DOHH2 (cell line): ENCODE results near the gene LRTM2.
"Not testable (repeated sequence)": the region's sequence is repeated elsewhere in the genome, so short reads cannot be mapped to it uniquely, and the experiment has no call there.

Experiments
- H3F3A ChIP-seq: fragments of 200-600 bp; sonication (generic), shearing (Covaris generic); 2 replicates; pipeline ENCODE4 v1.6.0; 2016; ENCODE audit warnings: antibody characterized with exemption, mild to moderate bottlenecking; ENCODE audit not compliant: control insufficient read depth, insufficient read depth
- H3K27ac ChIP-seq: fragments of 200-600 bp; sonication (generic); 2 replicates; pipeline ENCODE4 v1.5.1; 2014; ENCODE audit warnings: low read depth, mild to moderate bottlenecking, low read length, moderate library complexity
- H3K27me3 ChIP-seq: fragments of 200-600 bp; sonication (generic); 2 replicates; pipeline ENCODE4 v1.6.1; 2014; ENCODE audit warnings: mild to moderate bottlenecking, low read length, mixed read lengths; ENCODE audit not compliant: control insufficient read depth
- H3K36me3 ChIP-seq: fragments of 200-600 bp; sonication (generic); 2 replicates; pipeline ENCODE4 v1.6.1; 2014; ENCODE audit warnings: mild to moderate bottlenecking, low read length, moderate library complexity, mixed read lengths; ENCODE audit not compliant: control insufficient read depth
- H3K4me1 ChIP-seq: fragments of 200-600 bp; sonication (generic); 2 replicates; pipeline ENCODE4 v1.6.1; 2014; ENCODE audit warnings: mild to moderate bottlenecking, low read length, mixed read lengths; ENCODE audit not compliant: control insufficient read depth
- H3K4me2 ChIP-seq: fragments of 200-600 bp; sonication (generic); 2 replicates; pipeline ENCODE4 v1.6.0; 2014; ENCODE audit warnings: mild to moderate bottlenecking, low read length, moderate library complexity
- H3K4me3 ChIP-seq: fragments of 200-600 bp; sonication (generic); 2 replicates; pipeline ENCODE4 v1.5.1; 2014; ENCODE audit warnings: mild to moderate bottlenecking, low read length, mixed read lengths
- H3K79me2 ChIP-seq: fragments of 200-600 bp; sonication (generic); 2 replicates; pipeline ENCODE4 v1.6.1; 2014; ENCODE audit warnings: mild to moderate bottlenecking, low read length, mixed read lengths; ENCODE audit not compliant: control insufficient read depth
- H3K9me2 ChIP-seq: fragments of 200-600 bp; sonication (generic); replicated peaks from 2 replicates; pipeline ENCODE4 v1.6.1; 2014; ENCODE audit warnings: mild to moderate bottlenecking, low read length, mixed read lengths; ENCODE audit not compliant: control insufficient read depth
- H3K9me3 ChIP-seq: fragments of 200-600 bp; sonication (generic); 2 replicates; pipeline ENCODE4 v1.6.1; 2014; ENCODE audit warnings: antibody characterized with exemption, low read length, mixed read lengths; ENCODE audit not compliant: control insufficient read depth, insufficient read depth
- H4K20me1 ChIP-seq: fragments of 200-600 bp; sonication (generic); 2 replicates; pipeline ENCODE4 v1.6.0; 2014; ENCODE audit warnings: low read depth, mild to moderate bottlenecking, antibody characterized with exemption, low read length, moderate library complexity; ENCODE audit not compliant: control insufficient read depth, insufficient read depth
- CTCF ChIP-seq: fragments of 200-600 bp; sonication (generic); IDR thresholded peaks from one replicate; pipeline ENCODE4 v1.5.1; 2014; ENCODE audit warnings: antibody characterized with exemption, mild to moderate bottlenecking, low read depth, low read length; ENCODE audit not compliant: poor library complexity, severe bottlenecking
- EZH2phosphoT487 ChIP-seq: fragments of 200-600 bp; sonication (generic); IDR thresholded peaks from 2 replicates; pipeline ENCODE4 v1.6.1; 2017; ENCODE audit warnings: borderline replicate concordance, mild to moderate bottlenecking, antibody characterized with exemption, low read length, moderate library complexity, mixed read lengths

LRTM2 gene

GRCh38 chr12:1816730-1817348, 3.5 kb upstream of the LRTM2 start:
- Histone ChIP-seq H3K9me3 (no peaks in the 10 kb centered on the region), H3K9me2 (no peaks in the 10 kb centered on the region), H3F3A (no peaks in the 10 kb centered on the region), H3K27me3 (peaks cover 37% of the 10 kb centered on the region), H3K36me3 (no peaks in the 10 kb centered on the region), H4K20me1 (no peaks in the 10 kb centered on the region), H3K27ac (no peak overlapping the region), H3K4me3 (no peak overlapping the region), H3K79me2 (no peaks in the 10 kb centered on the region), H3K4me2 (no peak overlapping the region), H3K4me1 (peaks cover 13% of the 10 kb centered on the region)
- TF ChIP-seq EZH2phosphoT487 (no peak), CTCF (no peak)

DNA sequence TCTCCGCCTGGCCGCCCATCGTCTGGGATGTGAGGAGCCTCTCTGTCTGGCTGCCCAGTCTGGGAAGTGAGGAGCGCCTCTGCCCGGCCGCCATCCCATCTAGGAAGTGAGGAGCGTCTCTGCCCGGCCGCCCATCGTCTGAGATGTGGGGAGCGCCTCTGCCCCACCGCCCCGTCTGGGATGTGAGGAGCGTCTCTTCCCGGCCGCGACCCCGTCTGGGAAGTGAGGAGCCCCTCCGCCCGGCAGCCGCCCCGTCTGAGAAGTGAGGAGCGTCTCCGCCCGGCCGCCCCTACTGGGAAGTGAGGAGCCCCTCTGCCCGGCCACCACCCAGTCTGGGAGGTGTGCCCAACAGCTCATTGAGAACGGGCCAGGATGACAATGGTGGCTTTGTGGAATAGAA, 2.4 kb upstream of the LRTM2 start:
- H3K27me3 ChIP-seq, result peaks cover 38% of the 10 kb centered on the region
- not testable (repeated sequence) for H4K20me1 ChIP-seq, H3K36me3 ChIP-seq, H3K4me3 ChIP-seq, H3K79me2 ChIP-seq, H3F3A ChIP-seq, H3K4me1 ChIP-seq, H3K4me2 ChIP-seq, H3K9me2 ChIP-seq, H3K9me3 ChIP-seq, H3K27ac ChIP-seq

DNA sequence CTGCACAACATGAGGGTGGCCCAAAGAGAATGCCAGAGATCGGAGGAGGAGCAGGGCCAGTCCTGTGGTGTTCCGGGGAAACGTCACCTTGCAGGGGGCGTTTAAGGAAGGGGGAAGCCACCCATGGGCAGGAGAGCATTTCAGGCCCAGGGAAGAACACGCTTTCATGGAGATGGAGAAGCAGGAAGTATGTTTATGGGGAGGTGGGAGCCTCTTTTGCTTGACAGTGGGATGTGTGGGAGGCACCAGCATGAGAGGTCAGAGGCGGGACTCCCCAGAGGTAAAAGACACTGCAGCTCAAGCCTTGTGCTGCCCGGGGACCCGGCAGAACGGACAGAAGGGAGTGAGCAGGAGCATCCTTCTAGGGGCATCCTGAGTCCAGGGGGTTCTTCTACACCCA, 1.3 kb upstream of the LRTM2 start:
- Histone ChIP-seq H3K27me3 (peaks cover 31% of the 10 kb centered on the region), H3K4me3 (no peak overlapping the region), H3K36me3 (no peaks in the 10 kb centered on the region), H3K4me1 (no peaks in the 10 kb centered on the region), H4K20me1 (no peaks in the 10 kb centered on the region), H3K27ac (no peak overlapping the region), H3K79me2 (no peaks in the 10 kb centered on the region), H3K4me2 (no peak overlapping the region), H3K9me2 (no peaks in the 10 kb centered on the region), H3F3A (no peaks in the 10 kb centered on the region), H3K9me3 (no peaks in the 10 kb centered on the region)
- TF ChIP-seq EZH2phosphoT487 (no peak), CTCF (no peak)

DNA sequence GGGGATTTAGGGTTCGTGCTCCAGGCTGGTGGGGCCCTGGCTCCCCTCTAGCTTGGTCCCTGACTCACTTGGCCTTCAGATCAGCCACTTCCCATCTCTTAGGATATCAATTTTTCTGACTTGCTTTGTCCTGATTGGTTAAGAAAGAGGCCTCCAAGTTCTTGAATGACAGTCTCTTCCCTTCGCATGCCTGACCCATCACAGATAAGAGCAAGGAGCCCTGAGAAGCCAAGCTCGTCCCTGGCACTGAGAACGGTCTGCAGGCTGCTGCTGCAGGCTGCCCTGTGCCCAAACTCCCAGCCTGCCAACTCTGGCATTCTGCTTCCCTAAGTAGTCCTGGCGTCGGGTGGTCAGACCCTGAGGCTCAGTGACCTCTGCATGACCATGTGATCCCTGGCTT, 794 bp upstream of the LRTM2 start:
- H4K20me1 ChIP-seq, result no peaks in the 10 kb centered on the region
- no peaks in the 10 kb centered on the region for H3K36me3 ChIP-seq
- H3K27me3 ChIP-seq, result peaks cover 28% of the 10 kb centered on the region
- H3K79me2 ChIP-seq, result no peaks in the 10 kb centered on the region
- no peak for TF ChIP-seq CTCF
- TF ChIP-seq EZH2phosphoT487, result no peak
- H3K4me3 ChIP-seq, result no peak overlapping the region
- H3K4me2 ChIP-seq, result no peak overlapping the region
- no peaks in the 10 kb centered on the region for H3K4me1 ChIP-seq
- no peaks in the 10 kb centered on the region for H3F3A ChIP-seq
- H3K9me3 ChIP-seq, result no peaks in the 10 kb centered on the region
- H3K9me2 ChIP-seq, result no peaks in the 10 kb centered on the region
- no peak overlapping the region for H3K27ac ChIP-seq
